Mucosa of descending colon (tissue), 3 donors: ENCODE results near the gene CARF. TPM values are rescaled to one million over a fixed set of nuclear protein-coding genes. Genes with fewer than 3 reads are reported as not detected.

Experiments
- ATAC-seq: fragments of 200-7000 bp; cut with Tn5 transposase; one replicate; pipeline ENCODE4 v1.9.1; 2020; ENCODE audit warnings: mild to moderate bottlenecking, moderate library complexity
- DNase-seq, 3 donors: peaks; one replicate each; pipeline ENCODE4 v3.0.0-alpha.2; 2020
- H3K36me3 ChIP-seq: fragments of 200-600 bp; one replicate; pipeline ENCODE4 v1.8.0; 2021; ENCODE audit warnings: low read depth, mild to moderate bottlenecking
- H3K4me1 ChIP-seq: fragments of 200-600 bp; one replicate; pipeline ENCODE4 v1.8.0; 2021; ENCODE audit warnings: low read depth, mild to moderate bottlenecking
- H3K4me3 ChIP-seq: fragments of 200-600 bp; one replicate; pipeline ENCODE4 v1.8.0; 2021; ENCODE audit warnings: mild to moderate bottlenecking
- H3K9me3 ChIP-seq: fragments of 200-600 bp; one replicate; pipeline ENCODE4 v1.8.0; 2021; ENCODE audit warnings: mild to moderate bottlenecking
- CTCF ChIP-seq: fragments of 200-600 bp; IDR thresholded peaks from one replicate; pipeline ENCODE4 v1.8.0; 2022; ENCODE audit warnings: antibody characterized with exemption, mild to moderate bottlenecking
- intact Hi-C, 2 donors: fragments of 100-400 bp; cut with DNase I in 1 of 2; cut with micrococcal nuclease in 1 of 2; formaldehyde crosslinking; loops; one replicate each; pipeline versions ENCODE4 v1.11.0 to v1.11.1; 2022; cut with DNase I, micrococcal nuclease
- total RNA-seq, 3 donors: library from RNA; stranded (reverse); fragmentation: NEBNext Ultra II Directional in 2 of 3; extraction: Animal tissue kit (Norgen Biotek cat#: 25700) in 2 of 3; gene quantifications; one replicate each; pipeline versions ENCODE4 v1.2.1 to v1.2.4, GENCODE V29; 2021 to 2023
- donor health status: DM: no; HTN: no; CAD: no; lungs with moderate emphysema.
- donor health status: DM: no; HTN: no; CAD: no.
- donor health status: DM: no; HTN: yes; CAD: no.

CARF gene
- total RNA-seq, 3 donors from 2014 or later = 7.0 to 12.3 (median 9.8) TPM

- ATAC-seq = peak; percentile 83
- TF ChIP-seq CTCF = no peak
- Histone ChIP-seq H3K4me1 (peaks cover 21% of the 10 kb centered on the region), H3K9me3 (no peaks in the 10 kb centered on the region), H3K4me3 (no peak overlapping the region), H3K36me3 (no peaks in the 10 kb centered on the region)
- intact Hi-C loops = no loop called here
- DNase-seq = no peak
Measured at GRCh38 chr2:203035879-203036470, 123.9 kb downstream of the CARF start.

Other genes starting within 250 kb of the CARF start
- gene ICA1L, start 40.5 kb upstream of the CARF start, total RNA-seq = 10 to 100 TPM in 1 of 3 donors, 1 to 10 TPM in 2; 1.6 to 12.7 (median 2.6) TPM
- gene WDR12, start 602 bp upstream of the CARF start, total RNA-seq = 10 to 100 TPM; 30.4 to 44.3 (median 32.8) TPM
- gene NBEAL1, start 102.6 kb downstream of the CARF start, total RNA-seq = 100 to 1,000 TPM in 1 of 3 donors, 10 to 100 TPM in 2; 55.0 to 107 (median 81.0) TPM